K562 (cell line): Measurements from ENCODE around the gene C2CD2L. TPM values are rescaled to one million over a fixed set of nuclear protein-coding genes. Genes with fewer than 3 reads are reported as not detected.

ENCODE experiments used
- CTCFL ChIP-seq: IDR thresholded peaks from 2 replicates; pipeline ENCODE4 v1.6.1; 2011; ENCODE audit warnings: borderline replicate concordance, low read depth, mild to moderate bottlenecking, moderate library complexity, low read length; ENCODE audit not compliant: insufficient read depth, poor library complexity, severe bottlenecking
- MNT ChIP-seq, 2 experiments: fragments of 450-650 bp; conservative IDR thresholded peaks; 2 replicates each; pipeline ENCODE4 v1.6.1; 2017; ENCODE audit warnings: mild to moderate bottlenecking in 2 of 2, moderate library complexity in 2 of 2
- MTA1 ChIP-seq: fragments of 450-650 bp; IDR thresholded peaks from 2 replicates; pipeline ENCODE4 v1.6.1; 2017; ENCODE audit warnings: borderline replicate concordance
- NR2C1 ChIP-seq, 2 experiments: fragments of 450-650 bp; IDR thresholded peaks; 2 replicates each; pipeline ENCODE4 v1.6.1; 2017; ENCODE audit warnings: mild to moderate bottlenecking in 2 of 2, antibody characterized with exemption in 1 of 2, inconsistent platforms in 1 of 2, missing compliant biosample characterization in 1 of 2, missing genetic modification characterization in 1 of 2
- XRCC3 ChIP-seq: fragments of 450-650 bp; IDR thresholded peaks from 2 replicates; pipeline ENCODE4 v1.6.1; 2017; ENCODE audit warnings: mild to moderate bottlenecking, moderate library complexity
- polyA plus RNA-seq, 8 experiments: library from polyadenylated mRNA; depleted of rRNA in 4 of 8; stranded (reverse) in 5 of 8; unstranded in 3 of 8; fragments of >200 nt; fragmentation: Nextera tagmentation in 2 of 8; fragmentation: Illumina TruSeq in 1 of 8; extraction: Ambion mirVana in 2 of 8; extraction: Trizol in 1 of 8; gene quantifications; 2 replicates each; pipeline versions ENCODE4 v1.2.1 to v1.2.3, GENCODE V29; 2011 to 2014; ENCODE audit warnings: inconsistent platforms in 1 of 8, missing spikeins in 1 of 8
- total RNA-seq, 7 experiments: library from RNA; depleted of rRNA in 6 of 7; stranded (reverse); fragments of >200 nt in 6 of 7; fragmentation: Illumina TruSeq in 2 of 7; extraction: Trizol in 2 of 7; gene quantifications; 2 replicates each; pipeline versions ENCODE4 v1.2.1 to v1.2.3, GENCODE V29; 2011 to 2021; ENCODE audit warnings: low replicate concordance in 1 of 7
- TF ChIP-seq, protein P1 (sequence below), 2 experiments: fragments of 450-650 bp; formaldehyde crosslinking in 1 of 2; IDR thresholded peaks; 2 replicates each; pipeline versions ENCODE4 v1.4.0 to v1.6.1; 2014 to 2020; ENCODE audit warnings: mild to moderate bottlenecking in 2 of 2, borderline replicate concordance in 1 of 2, low read depth in 1 of 2

The C2CD2L gene
- total and polyA plus RNA-seq, 9 of the 15 experiments (the other 6 are each of a cell fraction or from before 2014, with no cell fraction given): 0.66 to 41.2 (median 14.8) TPM

- TF ChIP-seq MNT (conservative IDR thresholded peaks at IDR 0.05) (no peak), MTA1 (peak; percentile 47; the same call in 1 of the 2 replicates), NR2C1 (IDR thresholded peaks at IDR 0.05) (peak; percentile 20; the same call in 1 of the 2 replicates), NR2C1 (tag; IDR thresholded peaks at IDR 0.05) (no peak), CTCFL (peak; percentile 34), XRCC3 (no peak)
- TF ChIP-seq, protein P1, sequence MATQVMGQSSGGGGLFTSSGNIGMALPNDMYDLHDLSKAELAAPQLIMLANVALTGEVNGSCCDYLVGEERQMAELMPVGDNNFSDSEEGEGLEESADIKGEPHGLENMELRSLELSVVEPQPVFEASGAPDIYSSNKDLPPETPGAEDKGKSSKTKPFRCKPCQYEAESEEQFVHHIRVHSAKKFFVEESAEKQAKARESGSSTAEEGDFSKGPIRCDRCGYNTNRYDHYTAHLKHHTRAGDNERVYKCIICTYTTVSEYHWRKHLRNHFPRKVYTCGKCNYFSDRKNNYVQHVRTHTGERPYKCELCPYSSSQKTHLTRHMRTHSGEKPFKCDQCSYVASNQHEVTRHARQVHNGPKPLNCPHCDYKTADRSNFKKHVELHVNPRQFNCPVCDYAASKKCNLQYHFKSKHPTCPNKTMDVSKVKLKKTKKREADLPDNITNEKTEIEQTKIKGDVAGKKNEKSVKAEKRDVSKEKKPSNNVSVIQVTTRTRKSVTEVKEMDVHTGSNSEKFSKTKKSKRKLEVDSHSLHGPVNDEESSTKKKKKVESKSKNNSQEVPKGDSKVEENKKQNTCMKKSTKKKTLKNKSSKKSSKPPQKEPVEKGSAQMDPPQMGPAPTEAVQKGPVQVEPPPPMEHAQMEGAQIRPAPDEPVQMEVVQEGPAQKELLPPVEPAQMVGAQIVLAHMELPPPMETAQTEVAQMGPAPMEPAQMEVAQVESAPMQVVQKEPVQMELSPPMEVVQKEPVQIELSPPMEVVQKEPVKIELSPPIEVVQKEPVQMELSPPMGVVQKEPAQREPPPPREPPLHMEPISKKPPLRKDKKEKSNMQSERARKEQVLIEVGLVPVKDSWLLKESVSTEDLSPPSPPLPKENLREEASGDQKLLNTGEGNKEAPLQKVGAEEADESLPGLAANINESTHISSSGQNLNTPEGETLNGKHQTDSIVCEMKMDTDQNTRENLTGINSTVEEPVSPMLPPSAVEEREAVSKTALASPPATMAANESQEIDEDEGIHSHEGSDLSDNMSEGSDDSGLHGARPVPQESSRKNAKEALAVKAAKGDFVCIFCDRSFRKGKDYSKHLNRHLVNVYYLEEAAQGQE (IDR thresholded peaks at IDR 0.05; ENCODE audit: borderline replicate concordance): peak; percentile 36; the same call in 1 of the 2 replicates
- TF ChIP-seq, protein P1 (CRISPR knock-in tag; IDR thresholded peaks at IDR 0.05; ENCODE audit: low read depth): no peak
Observed at GRCh38 chr11:119100246-119100970, 6.7 kb upstream of the C2CD2L start (continued).
